ENCODE measurements around the gene TNIP3.

Gene TNIP3

GRCh38 chr4:121138039-121138825 is 25.9 kb downstream of the TNIP3 start:
- no peak for DNase-seq (ENCODE audit: low spot score)

- DNase-seq (ENCODE audit: low spot score): no peak
These were observed 33.8 kb downstream of the TNIP3 start for GRCh38 chr4:121130326-121130660.

- DNase-seq (ENCODE audit: low spot score): no peak
These were observed 34.4 kb downstream of the TNIP3 start for GRCh38 chr4:121129606-121130325.

GRCh38 chr4:121127100-121127499 is 37.0 kb downstream of the TNIP3 start:
- DNase-seq (ENCODE audit: low spot score): no peak

- DNase-seq (ENCODE audit: low spot score): no peak
These were observed 37.6 kb downstream of the TNIP3 start for GRCh38 chr4:121126449-121127006.

GRCh38 chr4:121125498-121125885 is 38.6 kb downstream of the TNIP3 start:
- DNase-seq (ENCODE audit: low spot score): no peak

DNA sequence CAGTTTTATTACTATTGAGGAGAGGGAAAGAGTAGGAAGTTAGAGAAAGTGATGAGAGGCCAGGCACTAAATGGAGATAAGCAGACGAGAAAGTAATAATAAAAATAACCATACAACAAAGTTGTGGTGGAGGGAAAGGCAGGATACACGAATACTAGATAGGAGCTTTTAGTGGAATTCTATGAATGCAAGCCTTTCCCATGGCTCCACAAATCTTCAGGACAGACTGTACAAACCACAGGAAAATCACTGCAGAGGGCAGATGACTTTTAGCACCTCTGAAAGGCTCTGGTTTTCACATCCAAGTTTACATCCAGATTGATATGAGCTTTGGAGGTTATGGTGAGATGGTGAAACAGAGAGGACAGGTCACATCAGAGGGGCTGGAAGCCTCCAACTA is 41.5 kb downstream of the TNIP3 start:
- no peak for DNase-seq (ENCODE audit: low spot score)

DNA sequence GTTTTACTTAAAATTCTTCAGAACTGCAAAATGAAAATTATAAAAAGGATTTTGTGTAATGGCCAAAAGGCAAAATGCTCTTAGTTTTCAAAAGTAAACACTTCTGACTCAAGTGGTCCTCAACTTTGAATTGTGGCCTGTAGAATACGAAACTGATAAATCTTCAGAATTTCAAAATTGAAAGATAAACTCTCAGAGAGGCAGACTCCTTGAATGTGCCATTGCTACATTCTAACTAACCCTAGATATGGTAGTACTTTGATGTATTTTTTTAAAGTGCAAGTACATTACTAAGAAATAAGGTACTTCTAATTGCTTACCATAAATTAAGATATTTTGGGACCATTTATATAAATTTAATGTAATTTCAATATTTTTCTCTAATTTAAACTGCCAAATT is 44.4 kb downstream of the TNIP3 start:
- no peak for DNase-seq (ENCODE audit: low spot score)

DNA sequence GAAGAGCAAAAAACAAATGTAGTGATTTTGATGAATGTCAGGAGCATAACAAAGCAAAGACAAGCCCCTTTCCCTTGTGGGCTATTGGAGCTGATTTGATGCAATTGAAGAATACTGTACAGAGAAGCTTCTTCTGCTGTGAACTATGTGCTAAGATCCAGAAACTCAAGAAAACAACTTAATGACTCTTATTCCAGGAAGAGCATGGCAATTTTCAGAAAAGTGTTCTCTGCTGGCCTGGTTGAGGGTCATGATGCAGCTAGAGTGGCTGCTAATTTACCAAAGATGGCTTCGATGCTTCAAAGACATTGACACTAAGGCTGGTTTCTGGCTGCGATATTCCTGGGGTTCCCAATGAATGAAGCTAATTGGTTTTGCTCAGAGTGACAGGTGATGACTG is 45.8 kb downstream of the TNIP3 start:
- DNase-seq (ENCODE audit: low spot score): no peak

GRCh38 chr4:121114756-121115155 is 49.4 kb downstream of the TNIP3 start:
- DNase-seq (ENCODE audit: low spot score): no peak

DNA sequence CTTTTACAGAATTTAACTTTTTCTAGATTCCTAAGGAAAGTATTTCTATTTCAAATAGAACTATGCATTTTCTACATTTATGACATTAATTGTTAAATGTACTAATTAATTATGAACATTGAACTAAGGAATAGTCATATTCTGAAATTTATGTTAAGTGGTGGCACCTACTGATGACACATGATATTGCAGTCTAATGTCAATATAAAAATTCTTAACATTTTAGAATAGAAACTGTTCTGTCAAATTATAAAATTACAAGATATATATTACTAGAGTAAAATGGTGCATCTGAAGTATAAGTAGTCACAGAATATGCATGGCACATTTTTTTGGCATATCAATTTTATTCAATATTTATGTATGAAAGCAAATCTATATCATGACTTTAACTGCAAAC is 51.6 kb downstream of the TNIP3 start:
- DNase-seq (ENCODE audit: low spot score): no peak

DNA sequence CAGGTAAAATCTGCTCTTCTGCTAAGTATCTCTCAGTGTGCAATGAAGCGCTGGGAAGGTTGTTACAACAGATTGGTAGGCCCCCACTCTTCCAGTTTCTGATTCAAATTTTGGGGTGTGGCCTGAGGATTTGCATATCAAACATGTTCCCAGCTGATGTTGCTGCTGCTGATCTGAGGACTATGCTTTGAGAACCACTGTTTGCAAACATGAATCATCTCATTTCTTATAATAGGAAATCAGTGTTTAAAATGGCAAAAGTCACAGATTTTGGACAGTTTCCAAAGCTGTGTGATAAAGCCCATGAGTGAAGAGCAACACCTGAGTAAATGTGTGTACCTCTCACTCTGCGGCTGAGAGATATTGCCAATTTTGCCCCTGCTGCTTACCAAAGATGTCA is 55.6 kb downstream of the TNIP3 start:
- DNase-seq (ENCODE audit: low spot score): no peak

DNA sequence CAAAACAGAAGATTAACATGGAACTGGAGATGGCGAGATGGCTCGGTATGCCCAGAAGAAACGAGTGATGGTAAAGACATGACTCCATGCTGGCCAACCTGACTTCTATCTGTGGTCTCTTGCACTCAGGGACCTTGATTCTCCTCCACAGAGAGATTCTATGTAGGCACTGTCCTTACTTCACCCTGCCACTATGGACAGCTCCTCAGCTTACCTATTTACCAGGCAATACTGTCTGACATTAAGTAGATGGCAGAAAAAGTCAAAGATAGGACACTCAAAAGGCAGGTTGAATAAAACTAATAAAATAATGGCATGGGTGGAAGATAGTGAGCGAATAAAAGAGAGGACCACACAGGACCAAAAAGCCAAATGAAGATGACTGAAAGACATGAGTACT is 56.6 kb downstream of the TNIP3 start:
- DNase-seq (ENCODE audit: low spot score): no peak

- DNase-seq (ENCODE audit: low spot score): no peak
These were observed 63.9 kb downstream of the TNIP3 start for GRCh38 chr4:121100093-121100775.

DNA sequence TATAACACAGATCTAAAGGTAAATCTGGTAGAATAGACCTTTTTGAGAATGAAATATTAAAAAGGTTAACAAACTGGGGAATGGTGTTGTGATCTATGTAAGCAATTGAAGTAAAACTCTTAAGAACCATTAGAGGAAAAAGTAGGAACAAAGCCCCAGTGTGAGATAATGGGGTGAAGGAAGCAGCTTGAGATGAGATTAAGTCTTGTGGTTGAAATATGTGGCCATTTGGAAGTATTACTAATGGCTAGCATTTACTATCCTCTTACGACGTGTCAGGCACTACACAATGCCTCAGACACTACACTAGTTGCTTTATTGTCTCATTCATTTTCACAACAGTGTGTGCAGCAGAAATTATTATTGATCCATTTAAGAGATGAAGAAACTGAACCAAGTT is 65.9 kb downstream of the TNIP3 start:
- no peak for DNase-seq (ENCODE audit: low spot score)

DNA sequence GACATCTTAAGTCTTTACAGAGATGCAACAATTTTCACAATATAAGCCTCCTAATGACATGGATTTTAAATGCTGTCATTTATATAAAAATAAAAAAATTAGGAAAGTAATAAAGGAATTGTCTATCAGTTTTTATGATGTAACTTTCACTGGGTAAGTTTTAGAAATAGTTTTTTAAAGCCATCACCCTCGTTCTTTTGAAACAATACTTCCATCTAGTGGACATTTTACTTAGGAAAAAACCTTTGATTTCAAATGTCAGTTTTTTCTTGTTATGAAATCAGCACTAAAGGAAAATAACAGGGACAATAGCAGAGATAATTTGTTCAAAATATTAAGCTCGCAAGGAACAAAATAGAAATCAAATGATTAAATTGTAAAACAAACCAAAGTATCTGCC is 67.5 kb downstream of the TNIP3 start:
- peak; percentile 24 for DNase-seq (ENCODE audit: low spot score)

DNA sequence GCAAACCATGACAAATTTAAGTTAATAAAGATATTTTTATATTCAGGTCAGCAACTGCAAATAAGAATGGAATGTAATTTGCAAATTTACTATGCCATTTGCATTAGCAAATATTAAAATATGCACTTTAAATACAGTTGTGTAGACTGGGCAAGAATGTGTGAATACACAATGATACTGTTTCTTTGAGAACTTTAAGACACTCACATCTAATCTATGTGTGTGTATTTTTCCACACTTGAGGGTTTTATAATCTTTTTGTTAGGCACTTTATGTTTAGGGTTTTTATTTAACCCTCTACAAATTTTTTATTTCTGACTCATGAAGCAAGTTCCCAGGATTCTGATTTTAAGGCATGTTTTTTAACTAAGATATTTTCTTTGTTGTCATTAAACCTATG is 67.9 kb downstream of the TNIP3 start:
- DNase-seq (ENCODE audit: low spot score): no peak

DNA sequence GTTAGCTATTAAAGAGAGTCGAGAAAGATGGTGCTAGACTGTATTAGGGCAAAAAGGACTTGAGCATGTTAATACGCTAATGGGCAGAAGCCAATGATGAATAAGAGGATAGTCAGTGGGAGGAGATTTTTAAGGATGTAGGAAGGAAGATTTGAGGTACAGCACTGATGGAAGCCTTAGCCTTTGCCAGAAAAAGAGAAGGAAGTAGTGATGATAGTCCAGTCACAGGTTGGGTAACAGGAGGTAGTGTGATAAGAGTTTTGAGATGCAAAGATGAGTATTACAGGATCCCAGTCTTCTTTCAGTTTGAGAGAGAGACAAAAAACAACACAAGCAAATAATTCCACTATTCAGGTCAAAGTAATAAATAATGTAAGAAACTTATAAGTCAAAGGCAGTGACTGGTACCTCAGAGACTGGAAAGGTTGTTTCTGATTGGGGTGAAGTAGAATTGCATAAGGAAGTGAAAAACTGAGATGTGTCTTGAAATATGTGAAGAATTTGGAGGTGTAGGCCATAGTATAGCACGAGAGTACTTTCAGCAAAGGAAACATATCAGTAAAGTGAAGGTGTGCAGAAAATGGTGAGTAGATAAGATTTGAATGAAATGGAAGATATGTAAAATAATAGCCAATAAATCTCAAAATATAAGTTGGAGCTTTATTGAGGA is 69.7 kb downstream of the TNIP3 start:
- DNase-seq (ENCODE audit: low spot score): no peak

DNA sequence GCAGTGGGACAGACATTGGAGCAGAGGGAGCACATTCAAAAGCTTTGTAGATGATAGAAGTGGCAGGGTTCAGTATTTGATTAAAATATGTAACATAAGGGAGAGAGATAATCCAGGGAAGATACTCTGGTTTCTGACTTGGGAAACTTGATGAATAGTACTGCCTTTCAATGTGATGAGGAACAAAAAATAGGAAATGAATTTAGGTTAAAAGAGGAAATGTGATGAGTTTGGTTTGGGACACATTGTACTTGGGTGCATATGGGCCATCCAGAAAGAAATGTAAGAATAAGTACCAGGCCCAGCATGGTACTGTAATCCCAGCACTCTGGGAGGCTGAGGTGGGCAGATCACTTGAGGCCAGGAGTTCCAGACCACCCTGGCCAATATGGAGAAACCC is 70.9 kb downstream of the TNIP3 start:
- no peak for DNase-seq (ENCODE audit: low spot score)

GRCh38 chr4:121091941-121092340 is 72.2 kb downstream of the TNIP3 start:
- DNase-seq (ENCODE audit: low spot score): no peak

GRCh38 chr4:121088867-121089266 is 75.3 kb downstream of the TNIP3 start:
- DNase-seq (ENCODE audit: low spot score): no peak

Measured in AG08396 (cell line).